Measurements from ENCODE around the gene ALDH1A1.

Gene ALDH1A1

GRCh38 chr9:72984226-72984947, 31.5 kb upstream of the ALDH1A1 start:
- no peak for DNase-seq (ENCODE audit: low read depth)
- no peak overlapping the region for H3K4me3 ChIP-seq (ENCODE audit: low read depth, low read length)
- TF ChIP-seq CTCF (conservative IDR thresholded peaks at IDR 0.05; ENCODE audit: low read depth, low read length): no peak

GRCh38 chr9:72983512-72984225, 30.8 kb upstream of the ALDH1A1 start:
- no peak for DNase-seq (ENCODE audit: low read depth)
- H3K4me3 ChIP-seq (ENCODE audit: low read depth, low read length): no peak overlapping the region
- TF ChIP-seq CTCF (conservative IDR thresholded peaks at IDR 0.05; ENCODE audit: low read depth, low read length): no peak

- no peak for TF ChIP-seq CTCF (conservative IDR thresholded peaks at IDR 0.05; ENCODE audit: low read depth, low read length)
- no peak overlapping the region for H3K4me3 ChIP-seq (ENCODE audit: low read depth, low read length)
- DNase-seq (ENCODE audit: low read depth): no peak
These were observed 30.2 kb upstream of the ALDH1A1 start for GRCh38 chr9:72983056-72983455.

- no peak overlapping the region for H3K4me3 ChIP-seq (ENCODE audit: low read depth, low read length)
- DNase-seq (ENCODE audit: low read depth): peak; percentile 4
- TF ChIP-seq CTCF (conservative IDR thresholded peaks at IDR 0.05; ENCODE audit: low read depth, low read length): no peak
These were observed 29.4 kb upstream of the ALDH1A1 start for GRCh38 chr9:72982146-72982799.

- H3K4me3 ChIP-seq (ENCODE audit: low read depth, low read length): no peak overlapping the region
- no peak for DNase-seq (ENCODE audit: low read depth)
- no peak for TF ChIP-seq CTCF (conservative IDR thresholded peaks at IDR 0.05; ENCODE audit: low read depth, low read length)
These were observed 28.6 kb upstream of the ALDH1A1 start for GRCh38 chr9:72981433-72981832.

- no peak for DNase-seq (ENCODE audit: low read depth)
- no peak for TF ChIP-seq CTCF (conservative IDR thresholded peaks at IDR 0.05; ENCODE audit: low read depth, low read length)
- H3K4me3 ChIP-seq (ENCODE audit: low read depth, low read length): no peak overlapping the region
These were observed 27.9 kb upstream of the ALDH1A1 start for GRCh38 chr9:72980600-72981265.
